GF-D8 (cell line): ENCODE data around the gene GRXCR2.

Experiments
- DNase-seq: peaks from one replicate; lab custom pipeline; 2025; lab: John Stamatoyannopoulos, UW

GRXCR2 gene

GRCh38 chr5:145834917-145835847 is 37.6 kb downstream of the GRXCR2 start, which contains the start of gene PRELID2:
TSS of gene PRELID2 (minus strand) at chr5:145835342. CDS start at chr5:145835251, 91 bp downstream.
- peak; percentile 88 for DNase-seq

- no peak for DNase-seq
Measured at GRCh38 chr5:145834554-145834916, 38.3 kb downstream of the GRXCR2 start.

GRCh38 chr5:145833631-145834200 is 39.1 kb downstream of the GRXCR2 start:
- DNase-seq, result no peak

- DNase-seq, result no peak
Measured at GRCh38 chr5:145830594-145830993, 42.2 kb downstream of the GRXCR2 start.

GRCh38 chr5:145829708-145830361 is 43.0 kb downstream of the GRXCR2 start:
- DNase-seq, result peak; percentile 65

- no peak for DNase-seq
Measured at GRCh38 chr5:145826895-145827674, 45.7 kb downstream of the GRXCR2 start.

GRCh38 chr5:145825751-145826180 is 47.0 kb downstream of the GRXCR2 start:
- DNase-seq, result peak; percentile 37

GRCh38 chr5:145824040-145824439 is 48.8 kb downstream of the GRXCR2 start:
- no peak for DNase-seq

GRCh38 chr5:145818604-145819003 is 54.2 kb downstream of the GRXCR2 start:
- no peak for DNase-seq

- DNase-seq, result no peak
Measured at GRCh38 chr5:145812877-145813276, 59.9 kb downstream of the GRXCR2 start.

GRCh38 chr5:145811834-145812625 is 60.8 kb downstream of the GRXCR2 start:
- DNase-seq, result no peak
